Mesenchymal stem cell (in vitro differentiated cells and primary cell): Measurements from ENCODE around the gene ROBO3.

Experiments used
- DNase-seq: peaks from one replicate; pipeline ENCODE4 v3.0.0-alpha.2; 2013
- H2AFZ ChIP-seq: one replicate; pipeline ENCODE4 v1.6.1; 2013; ENCODE audit warnings: low read depth, mild to moderate bottlenecking, control low read depth, inconsistent platforms, low read length, moderate library complexity
- H2AK5ac ChIP-seq: 2 replicates; pipeline ENCODE4 v1.6.1; 2013; ENCODE audit warnings: low read length, moderate library complexity, mild to moderate bottlenecking, inconsistent platforms; ENCODE audit not compliant: severe bottlenecking
- H2BK120ac ChIP-seq: one replicate; pipeline ENCODE4 v1.6.1; 2013; ENCODE audit warnings: low read depth, mild to moderate bottlenecking, inconsistent platforms, low read length, moderate library complexity
- H2BK12ac ChIP-seq, 2 experiments: one replicate each; pipeline ENCODE4 v1.6.1; 2013; ENCODE audit warnings: inconsistent platforms in 2 of 2, low read length in 2 of 2, mild to moderate bottlenecking in 2 of 2, moderate library complexity in 2 of 2, control low read depth in 1 of 2
- H2BK15ac ChIP-seq: one replicate; pipeline ENCODE4 v1.6.1; 2013; ENCODE audit warnings: mild to moderate bottlenecking, low read depth, inconsistent platforms; ENCODE audit not compliant: poor library complexity, severe bottlenecking
- H2BK5ac ChIP-seq: 2 replicates; pipeline ENCODE4 v1.6.1; 2013; ENCODE audit warnings: low read depth, mild to moderate bottlenecking, low read length, control low read depth, inconsistent platforms; ENCODE audit not compliant: poor library complexity, severe bottlenecking
- H3K14ac ChIP-seq, 2 experiments: one replicate each; pipeline ENCODE4 v1.6.1; 2013; ENCODE audit warnings: inconsistent platforms in 2 of 2, low read length in 2 of 2, control low read depth in 1 of 2, mild to moderate bottlenecking in 1 of 2, moderate library complexity in 1 of 2
- H3K18ac ChIP-seq, 2 experiments: one replicate each; pipeline ENCODE4 v1.6.1; 2013; ENCODE audit warnings: inconsistent platforms in 2 of 2, low read length in 2 of 2, control low read depth in 1 of 2, low read depth in 1 of 2, mild to moderate bottlenecking in 1 of 2
- H3K23ac ChIP-seq, 2 experiments: one replicate each; pipeline ENCODE4 v1.6.1; 2013; ENCODE audit warnings: inconsistent platforms in 2 of 2, low read length in 2 of 2, mild to moderate bottlenecking in 2 of 2, moderate library complexity in 2 of 2, control low read depth in 1 of 2
- H3K27ac ChIP-seq: 2 replicates; pipeline ENCODE4 v1.5.1; 2013; ENCODE audit warnings: mild to moderate bottlenecking, moderate library complexity, low read length, control low read depth, inconsistent platforms; ENCODE audit not compliant: poor library complexity, severe bottlenecking
- H3K27me3 ChIP-seq, 2 experiments: 2 replicates each; pipeline versions ENCODE4 v1.6.1 to v1.7.0; 2013; ENCODE audit warnings: low read length in 2 of 2, mild to moderate bottlenecking in 2 of 2, moderate library complexity in 2 of 2, control low read depth in 1 of 2, inconsistent platforms in 1 of 2; ENCODE audit not compliant: control insufficient read depth in 1 of 2, insufficient read depth in 1 of 2
- H3K36me3 ChIP-seq, 2 experiments: 2 replicates each; pipeline versions ENCODE4 v1.6.1 to v1.7.0; 2013; ENCODE audit warnings: low read length in 2 of 2, control low read depth in 1 of 2, inconsistent platforms in 1 of 2, low read depth in 1 of 2, mild to moderate bottlenecking in 1 of 2; ENCODE audit not compliant: insufficient read depth in 2 of 2, control insufficient read depth in 1 of 2
- H3K4ac ChIP-seq, 2 experiments: one replicate each; pipeline ENCODE4 v1.6.1; 2013; ENCODE audit warnings: inconsistent platforms in 2 of 2, low read length in 2 of 2, mild to moderate bottlenecking in 2 of 2, moderate library complexity in 2 of 2, control low read depth in 1 of 2, low read depth in 1 of 2
- H3K4me1 ChIP-seq: 2 replicates; pipeline ENCODE4 v1.6.1; 2013; ENCODE audit warnings: low read depth, low read length, control low read depth; ENCODE audit not compliant: control insufficient read depth, insufficient read depth
- H3K4me2 ChIP-seq: 2 replicates; pipeline ENCODE4 v1.6.1; 2013; ENCODE audit warnings: low read length, mild to moderate bottlenecking, inconsistent platforms; ENCODE audit not compliant: poor library complexity, severe bottlenecking
- H3K4me3 ChIP-seq, 2 experiments: 2 replicates each; pipeline versions ENCODE4 v1.5.1 to v1.7.0; 2013; ENCODE audit warnings: low read length in 2 of 2, mild to moderate bottlenecking in 2 of 2, control low read depth in 1 of 2, low read depth in 1 of 2; ENCODE audit not compliant: insufficient read depth in 1 of 2
- H3K79me1 ChIP-seq: replicated peaks from 2 replicates; pipeline ENCODE4 v1.6.1; 2013; ENCODE audit warnings: mild to moderate bottlenecking, control low read depth, low read length, inconsistent platforms; ENCODE audit not compliant: poor library complexity, severe bottlenecking
- H3K9ac ChIP-seq: 2 replicates; pipeline ENCODE4 v1.7.0; 2013; ENCODE audit warnings: mild to moderate bottlenecking, low read length, moderate library complexity
- H3K9me3 ChIP-seq: 2 replicates; pipeline ENCODE4 v1.7.0; 2013; ENCODE audit warnings: mild to moderate bottlenecking, low read length; ENCODE audit not compliant: control insufficient read depth
- H4K8ac ChIP-seq: one replicate; pipeline ENCODE4 v1.6.1; 2013; ENCODE audit warnings: inconsistent platforms, mild to moderate bottlenecking, low read length, moderate library complexity
- H4K91ac ChIP-seq: one replicate; pipeline ENCODE4 v1.6.1; 2013; ENCODE audit warnings: mild to moderate bottlenecking, low read length, inconsistent platforms
- WGBS: methylation state at CpG from one replicate; pipeline ENCODE4 v1.1.7; 2013; ENCODE audit warnings: mixed read lengths; 5-methylcytosine and 5-hydroxymethylcytosine counted together

ROBO3 gene

GRCh38 chr11:124864892-124865180 lies 396 bp upstream of the ROBO3 start:
- Histone ChIP-seq H3K36me3 (no peaks in the 10 kb centered on the region), H3K9ac (no peak overlapping the region), H2BK5ac (no peak overlapping the region), H3K79me1 (no peaks in the 10 kb centered on the region), H2AK5ac (no peak overlapping the region), H3K4ac (no peak overlapping the region), H3K9me3 (no peaks in the 10 kb centered on the region), H3K4me2 (no peak overlapping the region), H3K4me1 (peaks cover 29% of the 10 kb centered on the region), H3K4me3 (no peak overlapping the region), H2AFZ (no peak overlapping the region), H2BK120ac (no peak overlapping the region), H3K27ac (no peak overlapping the region), H4K8ac (no peak overlapping the region), H3K18ac (no peak overlapping the region), H2BK12ac (no peak overlapping the region), H4K91ac (no peak overlapping the region), H3K23ac (no peak overlapping the region), H3K14ac (no peak overlapping the region), H3K27me3 (peaks cover 94 to 99% of the 10 kb centered on the region in 2 experiments), H2BK15ac (no peak overlapping the region)
- DNase-seq = no peak
- WGBS = 16% methylated on average over 9 of the region's 9 CpGs

- DNase-seq = peak; percentile 39
- Histone ChIP-seq H3K36me3 (no peaks in the 10 kb centered on the region), H3K4me2 (peak overlapping the region; percentile 76), H3K4me1 (peaks cover 28% of the 10 kb centered on the region), H3K9me3 (no peaks in the 10 kb centered on the region), H3K79me1 (no peaks in the 10 kb centered on the region), H3K4ac (no peak overlapping the region), H3K4me3 (peak overlapping the region in 1 of 2 experiments; percentile 66), H3K18ac (no peak overlapping the region), H2BK5ac (no peak overlapping the region), H2AFZ (peak overlapping the region; percentile 11), H3K14ac (no peak overlapping the region), H2BK120ac (no peak overlapping the region), H2BK12ac (no peak overlapping the region), H3K27ac (no peak overlapping the region), H4K91ac (no peak overlapping the region), H3K23ac (peak overlapping the region in 1 of 2 experiments; percentile 16), H2BK15ac (no peak overlapping the region), H4K8ac (no peak overlapping the region), H3K27me3 (peaks cover 99 to 100% of the 10 kb centered on the region in 2 experiments), H3K9ac (no peak overlapping the region), H2AK5ac (no peak overlapping the region)
- 5% methylated on average over 62 of the region's 62 CpGs for WGBS
These were observed 945 bp downstream of the ROBO3 start for GRCh38 chr11:124865902-124866851.

GRCh38 chr11:124867700-124868099 lies 2.5 kb downstream of the ROBO3 start:
- H2AK5ac ChIP-seq = no peak overlapping the region
- no peak overlapping the region for H3K14ac ChIP-seq
- H3K27ac ChIP-seq = no peak overlapping the region
- H3K4me1 ChIP-seq = peaks cover 23% of the 10 kb centered on the region
- no peak overlapping the region for H4K8ac ChIP-seq
- WGBS = 3% methylated on average over 8 of the region's 8 CpGs
- peak; percentile 45 for DNase-seq
- H2BK15ac ChIP-seq = no peak overlapping the region
- no peaks in the 10 kb centered on the region for H3K79me1 ChIP-seq
- H3K9ac ChIP-seq = no peak overlapping the region
- H2BK5ac ChIP-seq = no peak overlapping the region
- no peak overlapping the region for H2BK120ac ChIP-seq
- H3K4ac ChIP-seq = no peak overlapping the region
- H2AFZ ChIP-seq = no peak overlapping the region
- peaks cover 99 to 100% of the 10 kb centered on the region in 2 experiments for H3K27me3 ChIP-seq
- no peaks in the 10 kb centered on the region for H3K36me3 ChIP-seq
- no peaks in the 10 kb centered on the region for H3K9me3 ChIP-seq
- H3K18ac ChIP-seq = no peak overlapping the region
- no peak overlapping the region for H4K91ac ChIP-seq
- H3K23ac ChIP-seq = no peak overlapping the region
- H3K4me3 ChIP-seq = no peak overlapping the region
- no peak overlapping the region for H3K4me2 ChIP-seq
- no peak overlapping the region for H2BK12ac ChIP-seq

- H2BK5ac ChIP-seq = no peak overlapping the region
- no peak overlapping the region for H2AK5ac ChIP-seq
- no peak overlapping the region for H3K9ac ChIP-seq
- H3K27me3 ChIP-seq = peaks cover 99 to 100% of the 10 kb centered on the region in 2 experiments
- no peak for DNase-seq
- no peak overlapping the region for H4K8ac ChIP-seq
- H3K9me3 ChIP-seq = no peaks in the 10 kb centered on the region
- no peak overlapping the region for H3K4ac ChIP-seq
- no peak overlapping the region for H3K4me3 ChIP-seq
- no peak overlapping the region for H3K27ac ChIP-seq
- H3K23ac ChIP-seq = peak overlapping the region in 1 of 2 experiments; percentile 47
- H2BK12ac ChIP-seq = no peak overlapping the region
- no peak overlapping the region for H3K4me2 ChIP-seq
- no peak overlapping the region for H3K18ac ChIP-seq
- WGBS = 22% methylated on average over 63 of the region's 63 CpGs
- H3K79me1 ChIP-seq = no peaks in the 10 kb centered on the region
- H2BK15ac ChIP-seq = no peak overlapping the region
- peaks cover 19% of the 10 kb centered on the region for H3K4me1 ChIP-seq
- no peak overlapping the region for H2AFZ ChIP-seq
- no peak overlapping the region for H2BK120ac ChIP-seq
- no peak overlapping the region for H3K14ac ChIP-seq
- no peak overlapping the region for H4K91ac ChIP-seq
- H3K36me3 ChIP-seq = no peaks in the 10 kb centered on the region
These were observed 3.4 kb downstream of the ROBO3 start for GRCh38 chr11:124868331-124869274.
